HCT116 (cell line): ENCODE results near the gene LMTK3. TPM values are rescaled to one million over a fixed set of nuclear protein-coding genes. Genes with fewer than 3 reads are reported as not detected.

ENCODE experiments used
- ATAC-seq: fragments of 200-7000 bp; cut with Tn5 transposase; 2 replicates; pipeline ENCODE4 v1.9.1; 2020; ENCODE audit warnings: mild to moderate bottlenecking, moderate library complexity
- BruUV-seq: library from RNA; stranded (reverse); fragments of 400-500 nt; replicated peaks from 2 replicates; lab custom pipeline; 2021; lab: Mats Ljungman, UMichigan
- CTCF ChIA-PET: fragments of 300-600 bp; sonication (Branson Sonifier 250); formaldehyde crosslinking; loops from one replicate; lab custom pipeline; 2021; ENCODE audit warnings: antibody characterized with exemption; lab: Charles Lee
- POLR2A ChIA-PET: fragments of 300-600, 350-600 bp; sonication (Branson Sonifier 250); formaldehyde crosslinking; loops from one replicate; lab custom pipeline; 2021; ENCODE audit warnings: antibody characterized with exemption; lab: Charles Lee
- RAD21 ChIA-PET, 2 experiments: fragments of 300-600 bp; sonication (Branson Sonifier 250); formaldehyde crosslinking; loops; one replicate each; lab custom pipeline; 2023; ENCODE audit warnings: low total read pairs in 2 of 2; ENCODE audit not compliant: uncharacterized antibody in 2 of 2, unreplicated experiment in 2 of 2, low non-redundant PET in 1 of 2; lab: Charles Lee
- DNase-seq: peaks from one replicate; pipeline ENCODE4 v3.0.0-alpha.2; 2010; ENCODE audit warnings: low read depth, low spot score
- H2AFZ ChIP-seq: fragments of 200-600 bp; shearing (Covaris generic), sonication (generic); 2 replicates; pipeline ENCODE4 v1.6.1; 2017; ENCODE audit warnings: low read depth, mixed run types, mixed read lengths, antibody characterized with exemption, low read length; ENCODE audit not compliant: poor library complexity, severe bottlenecking
- H3K27ac ChIP-seq: 2 replicates; pipeline ENCODE4 v1.5.1; 2012; ENCODE audit warnings: low read depth, low read length
- H3K27me3 ChIP-seq: fragments of 200-600 bp; sonication (generic); 2 replicates; pipeline ENCODE4 v1.6.1; 2016; ENCODE audit warnings: mixed run types, low read length, mixed read lengths; ENCODE audit not compliant: insufficient read depth
- H3K36me3 ChIP-seq, 2 experiments: fragments of 200-500 bp in 1 of 2; fragments of 200-600 bp in 1 of 2; sonication (Bioruptor generic) in 1 of 2; sonication (generic) in 1 of 2; 2 replicates each; pipeline versions ENCODE4 v1.5.1 to v1.6.1; 2014 to 2016; ENCODE audit warnings: low read length in 2 of 2, inconsistent platforms in 1 of 2, mixed read lengths in 1 of 2, mixed run types in 1 of 2; ENCODE audit not compliant: insufficient read depth in 2 of 2, control insufficient read depth in 1 of 2
- H3K4me1 ChIP-seq, 2 experiments: fragments of 200-600 bp in 1 of 2; sonication (generic) in 1 of 2; 2 replicates each; pipeline versions ENCODE4 v1.5.1 to v1.6.1; 2012 to 2017; ENCODE audit warnings: low read length in 2 of 2, inconsistent platforms in 1 of 2, mild to moderate bottlenecking in 1 of 2, mixed read lengths in 1 of 2, mixed run types in 1 of 2, moderate library complexity in 1 of 2; ENCODE audit not compliant: insufficient read depth in 2 of 2, control insufficient read depth in 1 of 2
- H3K4me2 ChIP-seq: fragments of 200-600 bp; sonication (generic); 2 replicates; pipeline ENCODE4 v1.6.1; 2017; ENCODE audit warnings: mixed run types, low read length, mixed read lengths
- H3K4me3 ChIP-seq, 2 experiments: fragments of 200-600 bp in 1 of 2; sonication (generic) in 1 of 2; replicated peaks in 1 of 2; 2 replicates each; pipeline ENCODE4 v1.5.1; 2011 to 2016; ENCODE audit warnings: low read length in 2 of 2, control low read depth in 1 of 2, low read depth in 1 of 2, mild to moderate bottlenecking in 1 of 2, mixed read lengths in 1 of 2, mixed run types in 1 of 2
- H3K79me2 ChIP-seq: fragments of 200-600 bp; sonication (generic); 2 replicates; pipeline ENCODE4 v1.6.1; 2017; ENCODE audit warnings: mild to moderate bottlenecking, mixed run types, low read length, moderate library complexity, mixed read lengths; ENCODE audit not compliant: insufficient read depth
- H3K9ac ChIP-seq: fragments of 200-600 bp; sonication (generic); 2 replicates; pipeline ENCODE4 v1.6.1; 2016; ENCODE audit warnings: low read length, mixed read lengths
- H3K9me2 ChIP-seq: fragments of 200-600 bp; sonication (generic), shearing (Covaris generic); 2 replicates; pipeline ENCODE4 v1.6.1; 2017; ENCODE audit warnings: mixed run types, mild to moderate bottlenecking, moderate library complexity; ENCODE audit not compliant: insufficient read depth
- H3K9me3 ChIP-seq, 2 experiments: fragments of 200-500 bp in 1 of 2; fragments of 200-600 bp in 1 of 2; sonication (Bioruptor generic) in 1 of 2; sonication (generic) in 1 of 2; 2 replicates each; pipeline ENCODE4 v1.6.1; 2014 to 2017; ENCODE audit warnings: low read length in 2 of 2, mixed read lengths in 2 of 2, inconsistent platforms in 1 of 2, low read depth in 1 of 2, mild to moderate bottlenecking in 1 of 2, mixed run types in 1 of 2, moderate library complexity in 1 of 2; ENCODE audit not compliant: control insufficient read depth in 1 of 2, insufficient read depth in 1 of 2
- H4K20me1 ChIP-seq: fragments of 200-600 bp; sonication (generic), shearing (Covaris generic); 2 replicates; pipeline ENCODE4 v1.6.1; 2017; ENCODE audit warnings: mixed run types, mild to moderate bottlenecking, moderate library complexity; ENCODE audit not compliant: insufficient read depth
- CBX3 ChIP-seq: IDR thresholded peaks from 2 replicates; pipeline ENCODE4 v1.6.1; 2012; ENCODE audit warnings: low read depth
- ELF1 ChIP-seq: IDR thresholded peaks from 2 replicates; pipeline ENCODE4 v1.6.1; 2012; ENCODE audit warnings: low read depth, borderline replicate concordance
- EZH2 ChIP-seq: fragments of 200-600 bp; sonication (generic); IDR thresholded peaks from 2 replicates; pipeline ENCODE4 v1.6.1; 2017; ENCODE audit warnings: antibody characterized with exemption, mixed run types
- FOSL1 ChIP-seq: IDR thresholded peaks from 2 replicates; pipeline ENCODE4 v1.6.1; 2012; ENCODE audit warnings: low read depth
- POLR2A ChIP-seq: IDR thresholded peaks from 2 replicates; pipeline ENCODE4 v1.7.0; 2011; ENCODE audit warnings: borderline replicate concordance; ENCODE audit not compliant: insufficient read depth, insufficient read length; ENCODE audit errors: extremely low read depth
- RAD21 ChIP-seq: IDR thresholded peaks from 2 replicates; pipeline ENCODE4 v1.6.1; 2012; ENCODE audit warnings: low read depth, mild to moderate bottlenecking
- SIN3A ChIP-seq: IDR thresholded peaks from 2 replicates; pipeline ENCODE4 v1.6.1; 2012; ENCODE audit warnings: low read depth
- SP1 ChIP-seq: IDR thresholded peaks from 2 replicates; pipeline ENCODE4 v1.6.1; 2012; ENCODE audit warnings: low read depth
- ZFX ChIP-seq: fragments of 450-650 bp; IDR thresholded peaks from 2 replicates; pipeline ENCODE4 v1.6.1; 2017
- intact Hi-C: fragments of 100-400 bp; cut with micrococcal nuclease; formaldehyde crosslinking; loops from 2 replicates; pipeline ENCODE4 v1.10.0; 2022
- total RNA-seq: library from RNA; stranded (reverse); gene quantifications from one replicate; pipeline ENCODE4 v1.2.1, GENCODE V29; 2021; ENCODE audit not compliant: unreplicated experiment
- TF ChIP-seq, protein P1 (sequence below): IDR thresholded peaks from 2 replicates; pipeline ENCODE4 v1.6.1; 2011; ENCODE audit warnings: mild to moderate bottlenecking, low read length, moderate library complexity; ENCODE audit not compliant: insufficient replicate concordance; ENCODE audit errors: extremely low read depth

The LMTK3 gene
- total RNA-seq, 1 experiment from 2014 or later: 19.9 TPM

DNA sequence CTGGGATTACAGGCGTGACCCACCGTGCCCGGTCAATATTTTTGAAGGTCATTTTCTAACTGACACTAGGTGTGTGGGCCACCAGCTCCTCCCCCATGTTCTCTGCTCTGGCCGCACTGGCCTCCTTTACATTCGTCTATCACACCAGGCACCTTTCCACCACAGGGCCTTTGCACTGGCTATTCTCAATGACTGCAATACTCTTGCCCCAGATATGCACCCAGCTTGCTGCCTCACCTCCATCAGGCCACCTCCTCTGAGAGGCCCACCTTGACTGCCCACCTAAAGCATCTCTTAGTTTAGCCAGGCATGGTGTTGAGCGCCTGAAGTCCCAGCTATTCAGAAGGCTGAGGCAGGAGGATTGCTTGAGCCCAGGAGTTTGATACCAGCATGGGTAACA, 30.2 kb upstream of the LMTK3 start (continued):
- no peak for TF ChIP-seq FOSL1
- TF ChIP-seq ELF1: no peak
- TF ChIP-seq SIN3A: no peak
- no peak for TF ChIP-seq CBX3
- TF ChIP-seq POLR2A: no peak

DNA sequence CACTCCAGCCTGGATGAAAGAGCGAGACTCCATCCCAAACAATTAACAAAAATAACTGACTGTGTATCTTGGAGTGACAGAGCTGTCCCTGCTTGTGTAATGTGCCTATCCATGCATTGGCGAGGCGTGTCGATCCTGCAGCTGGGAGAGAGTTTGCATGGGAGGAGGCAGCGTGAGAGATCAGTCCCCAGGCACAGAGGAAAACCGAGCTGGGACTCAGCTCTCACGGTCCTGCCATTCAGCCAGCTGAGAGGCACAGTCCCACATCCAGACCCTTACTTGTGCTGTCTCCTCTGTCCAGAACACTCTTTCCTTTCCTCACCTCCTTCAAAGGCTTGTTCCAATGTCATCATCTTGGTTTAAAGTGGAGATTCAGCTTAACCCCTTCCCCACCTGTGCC, 28.5 kb upstream of the LMTK3 start:
- TF ChIP-seq RAD21 (no peak), ZFX (no peak), EZH2 (no peak), SP1 (no peak)
- TF ChIP-seq, protein P1, sequence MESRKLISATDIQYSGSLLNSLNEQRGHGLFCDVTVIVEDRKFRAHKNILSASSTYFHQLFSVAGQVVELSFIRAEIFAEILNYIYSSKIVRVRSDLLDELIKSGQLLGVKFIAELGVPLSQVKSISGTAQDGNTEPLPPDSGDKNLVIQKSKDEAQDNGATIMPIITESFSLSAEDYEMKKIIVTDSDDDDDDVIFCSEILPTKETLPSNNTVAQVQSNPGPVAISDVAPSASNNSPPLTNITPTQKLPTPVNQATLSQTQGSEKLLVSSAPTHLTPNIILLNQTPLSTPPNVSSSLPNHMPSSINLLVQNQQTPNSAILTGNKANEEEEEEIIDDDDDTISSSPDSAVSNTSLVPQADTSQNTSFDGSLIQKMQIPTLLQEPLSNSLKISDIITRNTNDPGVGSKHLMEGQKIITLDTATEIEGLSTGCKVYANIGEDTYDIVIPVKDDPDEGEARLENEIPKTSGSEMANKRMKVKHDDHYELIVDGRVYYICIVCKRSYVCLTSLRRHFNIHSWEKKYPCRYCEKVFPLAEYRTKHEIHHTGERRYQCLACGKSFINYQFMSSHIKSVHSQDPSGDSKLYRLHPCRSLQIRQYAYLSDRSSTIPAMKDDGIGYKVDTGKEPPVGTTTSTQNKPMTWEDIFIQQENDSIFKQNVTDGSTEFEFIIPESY: no peak
- H3K4me1 ChIP-seq: peaks cover 11 to 17% of the 10 kb centered on the region in 2 experiments
- H3K9me2 ChIP-seq: no peaks in the 10 kb centered on the region
- POLR2A ChIA-PET: no interaction called here
- H2AFZ ChIP-seq: peak overlapping the region; percentile 9
- H3K9me3 ChIP-seq: no peaks in the 10 kb centered on the region
- BruUV-seq: no TSS peak
- RAD21 ChIA-PET: no interaction called here
- no peaks in the 10 kb centered on the region for H4K20me1 ChIP-seq
- H3K36me3 ChIP-seq: no peaks in the 10 kb centered on the region
- no peak overlapping the region for H3K9ac ChIP-seq
- no peaks in the 10 kb centered on the region for H3K27me3 ChIP-seq
- no peaks in the 10 kb centered on the region for H3K79me2 ChIP-seq
- H3K4me2 ChIP-seq: no peak overlapping the region
- DNase-seq (no peak), ATAC-seq (no peak)
- no peak overlapping the region for H3K4me3 ChIP-seq
- H3K27ac ChIP-seq: no peak overlapping the region
- CTCF ChIA-PET: no interaction called here
- intact Hi-C loops: no loop called here
